ENCODE measurements around the gene ALKAL2.

DNA sequence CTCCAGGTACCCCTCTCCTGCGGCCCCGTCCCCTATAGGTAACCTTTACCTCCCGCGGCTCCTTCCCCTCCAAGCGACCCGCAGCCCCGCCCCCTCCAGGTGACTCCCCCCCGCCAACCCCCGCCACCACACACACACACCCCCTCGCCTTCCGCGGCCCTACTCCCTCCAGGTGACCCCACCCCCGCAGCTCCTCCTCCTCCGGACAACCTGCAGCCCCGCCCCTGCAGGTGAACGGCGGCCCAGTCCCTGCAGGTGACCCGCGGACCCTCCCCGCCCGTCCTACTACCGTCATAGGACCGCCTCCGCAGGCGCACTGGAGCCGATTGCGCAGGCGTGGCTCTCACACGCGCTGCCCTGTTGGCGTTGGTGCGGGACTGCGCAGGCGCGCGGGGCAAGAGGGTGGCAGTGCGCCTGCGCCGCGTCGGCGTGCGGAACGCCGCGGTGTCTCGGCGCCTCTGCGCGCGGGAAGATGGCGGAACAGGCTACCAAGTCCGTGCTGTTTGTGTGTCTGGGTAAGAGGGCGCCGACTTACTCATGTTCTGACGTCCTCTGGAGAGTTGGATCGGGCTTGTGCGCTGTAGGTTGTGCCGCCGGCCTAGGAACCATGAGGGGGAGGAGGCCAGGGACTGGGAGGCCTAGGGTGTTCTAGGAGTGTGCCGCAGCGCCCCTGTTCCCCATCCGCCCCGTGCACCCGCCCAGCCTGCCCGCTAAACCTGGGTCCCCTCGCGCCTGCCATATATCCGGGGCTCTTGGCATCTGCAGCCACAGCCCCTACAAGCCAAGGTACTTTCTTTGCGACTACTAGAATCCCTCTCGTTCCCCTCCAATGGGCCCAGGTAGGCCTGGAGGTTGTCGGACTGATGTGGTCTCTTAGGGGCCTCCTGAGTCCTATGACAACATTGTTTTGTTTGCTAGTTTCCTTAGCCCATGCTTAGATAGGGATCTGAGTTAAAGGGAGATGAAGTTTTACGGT is 23.1 kb downstream of the ALKAL2 start, which contains the start of gene ACP1:
- TF ChIP-seq, protein P1, sequence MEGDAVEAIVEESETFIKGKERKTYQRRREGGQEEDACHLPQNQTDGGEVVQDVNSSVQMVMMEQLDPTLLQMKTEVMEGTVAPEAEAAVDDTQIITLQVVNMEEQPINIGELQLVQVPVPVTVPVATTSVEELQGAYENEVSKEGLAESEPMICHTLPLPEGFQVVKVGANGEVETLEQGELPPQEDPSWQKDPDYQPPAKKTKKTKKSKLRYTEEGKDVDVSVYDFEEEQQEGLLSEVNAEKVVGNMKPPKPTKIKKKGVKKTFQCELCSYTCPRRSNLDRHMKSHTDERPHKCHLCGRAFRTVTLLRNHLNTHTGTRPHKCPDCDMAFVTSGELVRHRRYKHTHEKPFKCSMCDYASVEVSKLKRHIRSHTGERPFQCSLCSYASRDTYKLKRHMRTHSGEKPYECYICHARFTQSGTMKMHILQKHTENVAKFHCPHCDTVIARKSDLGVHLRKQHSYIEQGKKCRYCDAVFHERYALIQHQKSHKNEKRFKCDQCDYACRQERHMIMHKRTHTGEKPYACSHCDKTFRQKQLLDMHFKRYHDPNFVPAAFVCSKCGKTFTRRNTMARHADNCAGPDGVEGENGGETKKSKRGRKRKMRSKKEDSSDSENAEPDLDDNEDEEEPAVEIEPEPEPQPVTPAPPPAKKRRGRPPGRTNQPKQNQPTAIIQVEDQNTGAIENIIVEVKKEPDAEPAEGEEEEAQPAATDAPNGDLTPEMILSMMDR (IDR thresholded peaks at IDR 0.05) = peak; percentile 26
- TF ChIP-seq USF1 (IDR thresholded peaks at IDR 0.05; ENCODE audit: borderline replicate concordance, low read depth) (no peak), NFIC (IDR thresholded peaks at IDR 0.05; ENCODE audit: borderline replicate concordance) (no peak), POLR2AphosphoS5 (IDR thresholded peaks at IDR 0.05; ENCODE audit: low read depth, low read length) (peak; percentile 86), YY1 (IDR thresholded peaks at IDR 0.05; ENCODE audit: low read depth) (peak; percentile 94)
- TF ChIP-seq, protein P2, sequence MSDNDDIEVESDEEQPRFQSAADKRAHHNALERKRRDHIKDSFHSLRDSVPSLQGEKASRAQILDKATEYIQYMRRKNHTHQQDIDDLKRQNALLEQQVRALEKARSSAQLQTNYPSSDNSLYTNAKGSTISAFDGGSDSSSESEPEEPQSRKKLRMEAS (IDR thresholded peaks at IDR 0.05; ENCODE audit: low read depth) = peak; percentile 83; the same call in 1 of the 2 replicates

Data from SK-N-SH (cell line).